Neural crest cell (in vitro differentiated cells): ENCODE data around the gene SNRPA. TPM values are rescaled to one million over a fixed set of nuclear protein-coding genes. Genes with fewer than 3 reads are reported as not detected.

Experiments used
- DNase-seq: peaks from one replicate; pipeline ENCODE4 v3.0.0; 2021; ENCODE audit warnings: low read depth, mixed read lengths, low spot score
- H3K27ac Mint-ChIP-seq: one replicate; pipeline ENCODE4 v1.8.0; 2021; ENCODE audit warnings: mild to moderate bottlenecking, mixed read lengths; ENCODE audit not compliant: unreplicated experiment
- H3K27me3 Mint-ChIP-seq: 2 replicates; pipeline ENCODE4 v1.8.0; 2021; ENCODE audit warnings: low read depth, mild to moderate bottlenecking, mixed read lengths
- H3K36me3 Mint-ChIP-seq: 2 replicates; pipeline ENCODE4 v1.8.0; 2021; ENCODE audit warnings: low read depth, mild to moderate bottlenecking, mixed read lengths
- H3K4me1 Mint-ChIP-seq: 2 replicates; pipeline ENCODE4 v1.8.0; 2021; ENCODE audit warnings: mixed read lengths
- H3K4me3 Mint-ChIP-seq: one replicate; pipeline ENCODE4 v1.8.0; 2021; ENCODE audit warnings: mild to moderate bottlenecking, mixed read lengths
- H3K9me3 Mint-ChIP-seq: 2 replicates; pipeline ENCODE4 v1.8.0; 2021; ENCODE audit warnings: mixed read lengths
- CTCF ChIP-seq: fragments of 200-600 bp; sonication (generic); conservative IDR thresholded peaks from 2 replicates; pipeline ENCODE4 v1.5.0; 2021; ENCODE audit warnings: antibody characterized with exemption, mild to moderate bottlenecking
- total RNA-seq: library from RNA; stranded (reverse); gene quantifications from 2 replicates; pipeline ENCODE4 v1.2.1, GENCODE V29; 2021

The SNRPA gene
- total RNA-seq, 1 donor from 2014 or later = 214 TPM

- H3K4me1 Mint-ChIP-seq = peaks cover 66% of the 10 kb centered on the region
- H3K27ac Mint-ChIP-seq = no peak overlapping the region
- H3K4me3 Mint-ChIP-seq = peak overlapping the region; percentile 85
- no peak for TF ChIP-seq CTCF
- peaks cover 5% of the 10 kb centered on the region for H3K36me3 Mint-ChIP-seq
- no peaks in the 10 kb centered on the region for H3K9me3 Mint-ChIP-seq
- DNase-seq = no peak
- peaks cover 3% of the 10 kb centered on the region for H3K27me3 Mint-ChIP-seq
Measured at GRCh38 chr19:40805258-40805868, 54.4 kb downstream of the SNRPA start.

DNA sequence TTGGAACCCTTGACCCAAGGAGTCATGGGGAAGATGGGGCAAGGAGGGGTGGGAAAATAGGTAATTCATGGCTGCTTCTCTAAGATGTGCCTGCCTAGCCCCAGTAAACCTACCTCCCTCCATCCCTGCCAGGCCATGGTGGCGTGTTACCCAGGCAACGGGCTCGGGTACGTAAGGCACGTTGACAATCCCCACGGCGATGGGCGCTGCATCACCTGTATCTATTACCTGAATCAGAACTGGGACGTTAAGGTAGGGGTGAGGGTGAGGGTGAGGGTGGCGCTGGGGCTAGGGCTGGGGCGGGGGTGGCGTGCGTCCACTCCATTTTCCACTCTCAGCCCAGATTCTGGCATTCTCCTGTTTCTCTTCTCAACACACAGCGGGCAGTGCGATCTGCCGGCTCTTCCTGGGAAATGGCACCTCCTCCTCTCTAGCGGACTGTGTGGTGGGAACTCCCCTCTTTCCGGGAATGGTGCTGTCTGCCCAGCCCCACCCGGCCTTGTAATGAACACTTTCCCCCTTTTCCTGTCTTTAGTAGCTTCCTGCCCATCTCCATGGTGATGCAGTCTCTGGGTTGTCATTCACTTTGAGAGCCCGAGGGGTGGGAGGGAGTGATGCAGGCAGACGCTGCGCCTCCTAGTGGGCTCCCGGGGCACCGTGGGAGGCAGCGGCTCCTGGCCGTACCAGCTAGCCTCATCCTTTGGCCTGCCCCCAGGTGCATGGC is 55.6 kb downstream of the SNRPA start:
- TF ChIP-seq CTCF = peak; percentile 94
- peak overlapping the region; percentile 85 for H3K4me3 Mint-ChIP-seq
- H3K36me3 Mint-ChIP-seq = peaks cover 5% of the 10 kb centered on the region
- peaks cover 75% of the 10 kb centered on the region for H3K4me1 Mint-ChIP-seq
- H3K27me3 Mint-ChIP-seq = peaks cover 7% of the 10 kb centered on the region
- H3K27ac Mint-ChIP-seq = no peak overlapping the region
- DNase-seq = peak; percentile 94
- H3K9me3 Mint-ChIP-seq = no peaks in the 10 kb centered on the region

GRCh38 chr19:40807147-40808020 is 56.4 kb downstream of the SNRPA start:
- Mint-ChIP-seq H3K27me3 (peaks cover 13% of the 10 kb centered on the region), H3K27ac (peak overlapping the region; percentile 19), H3K9me3 (no peaks in the 10 kb centered on the region), H3K4me1 (peaks cover 73% of the 10 kb centered on the region), H3K36me3 (peaks cover 4% of the 10 kb centered on the region), H3K4me3 (peak overlapping the region; percentile 85)
- peak; percentile 52 for TF ChIP-seq CTCF
- DNase-seq = no peak

GRCh38 chr19:40808021-40808325 is 57.0 kb downstream of the SNRPA start:
- Mint-ChIP-seq H3K27ac (no peak overlapping the region), H3K36me3 (peaks cover 3% of the 10 kb centered on the region)

More at GRCh38 chr19:40808021-40808325, 57.0 kb downstream of the SNRPA start:
- no peak for TF ChIP-seq CTCF
- Mint-ChIP-seq H3K4me1 (peaks cover 73% of the 10 kb centered on the region), H3K4me3 (peak overlapping the region; percentile 68), H3K27me3 (peaks cover 19% of the 10 kb centered on the region), H3K9me3 (no peaks in the 10 kb centered on the region)
- no peak for DNase-seq
